Effector CD4-positive, alpha-beta T cell (primary cell): Measurements from ENCODE around the gene PRDM1.

Experiments used
- DNase-seq: peaks from one replicate; pipeline ENCODE4 v3.0.0-alpha.2; 2020

The PRDM1 gene

DNA sequence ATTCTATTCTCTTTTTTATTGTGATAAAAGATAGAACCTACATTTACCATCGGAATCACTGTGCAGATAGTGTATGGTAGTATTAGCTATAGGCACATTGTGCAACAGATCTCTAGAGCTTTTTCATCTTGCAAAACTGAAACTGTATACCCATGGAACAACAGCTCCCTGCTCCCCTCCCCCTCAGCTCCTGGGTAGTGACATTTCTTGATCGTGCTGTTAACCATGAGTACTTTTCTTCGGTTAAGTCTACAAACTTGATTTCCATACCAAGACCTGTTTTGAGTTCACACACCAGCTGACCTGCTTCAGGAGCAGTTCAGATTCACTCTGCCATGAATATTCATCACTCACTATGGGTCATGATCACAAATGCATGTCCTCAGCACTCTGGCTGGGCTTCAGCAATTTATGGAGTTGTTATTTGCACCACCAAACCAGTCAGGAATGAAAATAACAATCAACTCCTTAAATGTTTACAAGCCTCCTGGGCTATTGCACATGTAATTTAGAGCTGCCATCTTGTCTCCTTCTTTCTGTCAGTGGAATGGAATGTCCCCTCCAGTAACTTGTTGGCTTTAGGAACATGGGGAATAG is 32.8 kb downstream of the PRDM1 start:
- DNase-seq: no peak

DNA sequence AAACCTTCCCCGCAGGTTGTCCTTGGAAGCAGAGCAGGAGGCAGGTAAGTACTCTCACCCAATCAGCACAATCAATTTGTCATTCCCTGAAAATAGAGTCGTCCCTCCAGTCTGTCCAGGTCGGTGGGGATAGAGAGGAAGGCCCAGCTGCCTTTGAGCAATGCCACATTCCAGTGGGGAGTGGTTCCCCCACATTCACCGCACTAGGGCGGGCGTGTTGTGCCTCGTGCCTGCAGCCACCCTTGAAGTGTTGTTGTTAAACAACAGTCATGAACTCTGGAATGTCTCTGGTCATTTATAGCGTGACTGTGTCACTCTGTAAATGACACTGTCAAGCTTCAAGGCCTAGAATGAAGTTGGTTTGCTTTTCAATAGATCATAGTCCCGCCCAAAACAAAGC is 33.4 kb downstream of the PRDM1 start:
- no peak for DNase-seq

GRCh38 chr6:106120006-106120405 is 33.9 kb downstream of the PRDM1 start:
- no peak for DNase-seq

- DNase-seq: no peak
Observed at GRCh38 chr6:106120406-106120805, 34.3 kb downstream of the PRDM1 start.

GRCh38 chr6:106122306-106122918 is 36.3 kb downstream of the PRDM1 start:
- DNase-seq: no peak

DNA sequence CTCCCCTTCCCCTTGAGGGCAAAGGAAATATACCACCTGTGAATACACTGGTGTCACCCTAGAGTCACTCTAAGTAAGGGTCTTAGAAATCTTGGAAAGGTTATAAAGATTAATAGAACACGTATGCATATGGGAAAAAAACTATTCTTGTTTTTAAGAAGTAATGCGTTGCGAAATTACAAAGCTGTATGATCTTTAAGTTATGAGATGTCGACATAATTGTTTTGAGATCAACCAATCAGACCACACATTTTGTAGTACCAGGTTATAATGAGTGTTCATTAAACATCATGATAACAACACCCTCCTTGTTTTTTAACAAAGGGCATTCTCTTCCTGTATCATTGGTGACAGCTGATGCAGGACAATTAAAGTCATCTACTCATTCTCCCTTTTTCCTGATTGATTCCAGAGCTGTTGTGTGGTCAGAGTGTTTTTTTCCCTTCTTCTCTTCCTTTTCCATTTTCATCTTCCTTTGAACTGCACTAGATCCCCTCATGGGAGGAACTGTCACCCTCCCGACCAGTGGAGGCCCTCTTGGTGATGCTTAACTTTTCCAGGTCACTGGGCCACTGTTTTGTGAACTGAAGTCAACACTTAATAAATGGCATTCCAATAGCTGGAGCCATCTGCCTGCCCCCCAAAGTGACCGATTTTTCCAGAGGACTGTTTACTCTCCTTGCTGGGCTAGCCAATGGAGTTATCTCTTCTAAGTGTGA is 37.0 kb downstream of the PRDM1 start:
- DNase-seq: no peak

DNA sequence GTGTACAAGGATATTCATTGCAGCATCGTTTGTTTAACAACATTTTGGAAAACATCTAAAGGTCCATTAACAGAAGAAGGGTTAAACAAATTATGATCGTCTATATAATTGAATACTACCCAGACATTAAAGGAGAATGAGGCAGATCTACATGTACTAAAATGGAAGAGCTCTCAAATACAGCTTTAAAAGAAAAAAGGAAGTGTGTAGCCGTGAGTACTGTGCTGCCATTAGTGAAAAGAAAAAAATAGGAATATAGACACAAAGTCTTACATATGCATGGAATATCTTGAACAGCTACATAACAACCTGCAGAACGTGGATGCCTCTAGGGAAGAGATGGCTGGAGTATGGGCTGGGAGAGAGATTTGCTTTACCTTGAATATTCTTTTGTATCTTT is 37.9 kb downstream of the PRDM1 start:
- no peak for DNase-seq

- no peak for DNase-seq
Observed at GRCh38 chr6:106124437-106125430, 38.6 kb downstream of the PRDM1 start.

DNA sequence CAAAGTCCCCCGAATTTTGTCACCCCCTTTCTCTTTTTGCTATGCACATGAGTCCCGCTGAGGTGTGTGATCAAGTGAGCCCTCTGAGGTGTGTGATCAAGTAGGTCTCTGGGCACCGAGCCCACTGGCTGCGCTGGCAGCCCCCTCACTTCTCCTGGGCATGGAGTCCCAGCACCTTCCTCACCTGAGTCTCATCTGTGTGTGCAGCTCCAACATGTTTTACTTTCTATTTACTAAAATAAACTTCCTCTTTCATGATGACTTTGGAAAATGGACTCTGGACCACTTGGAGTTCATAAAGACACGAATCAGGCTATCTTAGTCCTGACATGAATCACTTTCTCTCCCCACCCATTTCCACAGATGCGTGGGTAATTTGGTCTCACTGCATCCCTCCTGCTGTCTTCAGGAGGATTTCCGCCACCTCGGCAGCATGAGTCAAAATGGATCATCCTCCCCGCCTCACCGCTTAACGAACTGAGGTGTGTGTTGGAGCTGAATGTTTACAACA is 39.8 kb downstream of the PRDM1 start:
- no peak for DNase-seq

DNA sequence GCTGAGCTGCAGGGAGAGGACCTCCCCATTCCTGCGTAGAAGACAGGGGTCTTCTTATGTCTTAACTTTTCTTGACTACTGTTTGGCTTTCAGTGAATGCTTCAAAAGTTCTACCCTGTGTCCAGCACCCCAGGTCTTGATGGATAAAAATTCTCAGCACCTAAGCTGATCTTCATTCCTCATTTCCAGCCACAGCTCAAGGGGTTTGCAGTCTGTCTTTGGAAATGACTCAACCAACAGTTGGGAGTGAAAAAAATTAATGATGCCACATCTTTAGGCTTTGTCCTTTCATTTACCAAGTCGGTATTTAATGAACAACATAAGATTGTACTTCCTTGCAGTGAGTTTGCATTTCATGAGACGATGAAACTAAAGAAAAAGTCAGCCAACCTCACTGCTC is 40.3 kb downstream of the PRDM1 start:
- DNase-seq: no peak

DNA sequence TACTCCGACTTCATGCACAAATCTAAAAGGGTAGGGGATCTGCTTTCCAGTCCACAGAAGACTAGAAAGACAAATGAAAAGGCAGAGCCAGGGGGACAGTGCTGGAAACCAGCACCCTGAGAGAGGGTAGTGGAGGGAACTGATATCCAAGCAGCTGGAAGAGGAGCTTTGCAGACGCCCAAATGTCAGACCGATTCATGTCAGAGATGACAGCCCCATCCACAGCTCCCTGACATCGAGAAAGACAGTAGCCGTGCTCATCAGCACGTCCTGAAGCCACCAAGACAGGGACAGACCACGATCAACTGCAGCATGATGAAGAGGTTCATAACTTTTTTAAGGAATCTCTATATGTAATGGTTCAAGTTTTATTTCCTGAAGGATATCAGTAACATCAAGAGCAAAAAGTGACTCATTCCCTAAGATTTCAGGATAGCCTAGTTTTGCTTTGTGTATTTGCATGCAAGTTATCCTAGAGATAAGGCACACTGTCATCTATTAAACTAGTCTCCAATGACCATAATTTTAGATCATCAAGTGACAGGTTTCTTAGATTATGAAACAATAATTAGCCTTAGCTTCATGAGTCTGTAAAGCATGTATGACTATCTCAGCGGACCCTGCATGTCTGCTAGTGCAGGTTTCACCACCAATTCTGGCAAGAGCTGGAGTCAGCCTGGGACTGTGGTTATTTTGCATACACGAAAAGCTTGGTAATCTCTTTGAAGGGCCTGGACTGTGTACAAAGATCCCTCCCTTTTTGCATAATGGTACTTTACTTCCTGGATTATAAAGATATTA is 43.0 kb downstream of the PRDM1 start:
- no peak for DNase-seq

GRCh38 chr6:106132153-106132698 is 46.1 kb downstream of the PRDM1 start:
- DNase-seq: no peak

- no peak for DNase-seq
Observed at GRCh38 chr6:106133040-106133439, 46.9 kb downstream of the PRDM1 start.

GRCh38 chr6:106134087-106134770 is 48.1 kb downstream of the PRDM1 start:
- DNase-seq: no peak

DNA sequence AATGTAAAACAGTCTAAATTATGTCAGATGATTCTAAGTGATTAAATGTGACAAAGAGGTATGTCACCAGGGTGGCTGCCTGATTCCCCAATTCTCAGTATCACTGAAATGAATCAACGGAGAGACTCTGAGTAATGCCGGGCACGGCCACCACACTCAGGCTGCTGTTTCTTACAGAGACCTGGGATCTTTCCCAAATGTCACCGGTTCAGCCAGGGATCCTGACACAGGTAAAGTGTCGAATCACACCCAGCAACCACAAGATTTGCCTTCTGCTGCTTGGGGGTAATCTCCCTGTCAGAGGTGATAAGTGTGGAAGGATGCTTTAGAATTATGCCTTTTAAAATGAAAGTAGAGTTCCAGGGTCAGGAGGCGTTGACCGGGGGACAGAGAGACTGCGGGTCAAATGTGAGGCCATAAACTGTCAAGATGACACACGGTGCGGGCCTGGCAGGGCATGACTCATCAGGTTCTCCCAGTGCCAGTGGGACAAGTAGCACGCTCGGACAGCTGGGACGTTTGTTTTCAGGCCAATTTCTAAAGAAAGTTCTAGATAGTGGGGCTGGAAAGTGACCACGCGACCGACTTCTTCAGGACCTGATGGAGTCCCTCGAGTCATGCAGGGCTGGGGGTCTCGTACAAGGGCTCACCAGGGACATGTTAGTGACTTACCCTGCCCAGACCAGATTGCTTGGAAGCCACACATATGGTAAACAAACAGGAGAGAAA is 48.9 kb downstream of the PRDM1 start:
- DNase-seq: no peak

GRCh38 chr6:106135911-106136571 is 49.9 kb downstream of the PRDM1 start:
- DNase-seq: no peak

DNA sequence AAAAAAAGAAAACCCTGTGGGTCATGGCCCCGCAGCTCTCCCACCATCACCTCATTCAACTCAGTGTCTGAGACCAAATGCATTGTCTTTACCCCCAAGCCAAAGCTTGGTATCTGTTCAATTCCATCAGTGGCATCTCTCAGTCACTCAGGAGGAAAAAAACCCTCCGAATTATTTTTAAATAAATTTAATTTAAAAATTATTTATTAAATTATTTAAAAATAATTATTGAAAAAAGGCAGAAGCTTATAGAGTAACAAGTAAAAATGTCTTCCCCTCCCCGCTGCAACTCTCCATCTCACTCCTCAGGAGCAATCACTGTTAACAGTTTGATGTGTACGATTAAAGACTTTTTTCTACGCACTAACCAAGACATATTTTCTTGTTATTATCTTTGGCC is 50.7 kb downstream of the PRDM1 start:
- DNase-seq: no peak

DNA sequence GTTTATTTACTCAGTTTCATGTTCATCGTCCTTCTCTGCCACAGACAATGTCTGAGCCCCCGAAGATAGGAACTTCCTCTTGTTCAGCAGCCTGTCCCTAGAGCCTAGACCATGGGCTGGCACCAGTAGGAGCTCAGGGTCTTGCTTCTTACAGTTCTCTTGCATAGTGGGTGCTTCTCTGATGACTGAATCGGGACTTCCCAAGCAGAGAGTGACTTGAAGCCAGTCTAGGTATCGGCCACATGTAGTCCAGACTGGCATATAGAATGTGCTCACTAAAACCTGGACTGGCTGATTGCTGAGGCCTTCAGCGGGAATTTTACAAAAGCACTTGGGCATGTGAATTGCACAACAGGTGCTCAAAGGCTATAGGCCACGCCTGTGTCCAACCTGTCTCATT is 52.0 kb downstream of the PRDM1 start:
- DNase-seq: no peak

GRCh38 chr6:106141441-106142237 is 55.5 kb downstream of the PRDM1 start:
- no peak for DNase-seq
